HCT116 (cell line): ENCODE results near the gene SCARB1. TPM values are rescaled to one million over a fixed set of nuclear protein-coding genes. Genes with fewer than 3 reads are reported as not detected.

Source experiments
- ATAC-seq: fragments of 200-7000 bp; cut with Tn5 transposase; 2 replicates; pipeline ENCODE4 v1.9.1; 2020; ENCODE audit warnings: mild to moderate bottlenecking, moderate library complexity
- BruUV-seq: library from RNA; stranded (reverse); fragments of 400-500 nt; replicated peaks from 2 replicates; lab custom pipeline; 2021; lab: Mats Ljungman, UMichigan
- CTCF ChIA-PET: fragments of 300-600 bp; sonication (Branson Sonifier 250); formaldehyde crosslinking; loops from one replicate; lab custom pipeline; 2021; ENCODE audit warnings: antibody characterized with exemption; lab: Charles Lee
- POLR2A ChIA-PET: fragments of 300-600, 350-600 bp; sonication (Branson Sonifier 250); formaldehyde crosslinking; loops from one replicate; lab custom pipeline; 2021; ENCODE audit warnings: antibody characterized with exemption; lab: Charles Lee
- RAD21 ChIA-PET, 2 experiments: fragments of 300-600 bp; sonication (Branson Sonifier 250); formaldehyde crosslinking; loops; one replicate each; lab custom pipeline; 2023; ENCODE audit warnings: low total read pairs in 2 of 2; ENCODE audit not compliant: uncharacterized antibody in 2 of 2, unreplicated experiment in 2 of 2, low non-redundant PET in 1 of 2; lab: Charles Lee
- DNase-seq: peaks from one replicate; pipeline ENCODE4 v3.0.0-alpha.2; 2010; ENCODE audit warnings: low read depth, low spot score
- H2AFZ ChIP-seq: fragments of 200-600 bp; shearing (Covaris generic), sonication (generic); 2 replicates; pipeline ENCODE4 v1.6.1; 2017; ENCODE audit warnings: low read depth, mixed run types, mixed read lengths, antibody characterized with exemption, low read length; ENCODE audit not compliant: poor library complexity, severe bottlenecking
- H3K27ac ChIP-seq: 2 replicates; pipeline ENCODE4 v1.5.1; 2012; ENCODE audit warnings: low read depth, low read length
- H3K27me3 ChIP-seq: fragments of 200-600 bp; sonication (generic); 2 replicates; pipeline ENCODE4 v1.6.1; 2016; ENCODE audit warnings: mixed run types, low read length, mixed read lengths; ENCODE audit not compliant: insufficient read depth
- H3K36me3 ChIP-seq, 2 experiments: fragments of 200-500 bp in 1 of 2; fragments of 200-600 bp in 1 of 2; sonication (Bioruptor generic) in 1 of 2; sonication (generic) in 1 of 2; 2 replicates each; pipeline versions ENCODE4 v1.5.1 to v1.6.1; 2014 to 2016; ENCODE audit warnings: low read length in 2 of 2, inconsistent platforms in 1 of 2, mixed read lengths in 1 of 2, mixed run types in 1 of 2; ENCODE audit not compliant: insufficient read depth in 2 of 2, control insufficient read depth in 1 of 2
- H3K4me1 ChIP-seq, 2 experiments: fragments of 200-600 bp in 1 of 2; sonication (generic) in 1 of 2; 2 replicates each; pipeline versions ENCODE4 v1.5.1 to v1.6.1; 2012 to 2017; ENCODE audit warnings: low read length in 2 of 2, inconsistent platforms in 1 of 2, mild to moderate bottlenecking in 1 of 2, mixed read lengths in 1 of 2, mixed run types in 1 of 2, moderate library complexity in 1 of 2; ENCODE audit not compliant: insufficient read depth in 2 of 2, control insufficient read depth in 1 of 2
- H3K4me2 ChIP-seq: fragments of 200-600 bp; sonication (generic); 2 replicates; pipeline ENCODE4 v1.6.1; 2017; ENCODE audit warnings: mixed run types, low read length, mixed read lengths
- H3K4me3 ChIP-seq, 2 experiments: fragments of 200-600 bp in 1 of 2; sonication (generic) in 1 of 2; replicated peaks in 1 of 2; 2 replicates each; pipeline ENCODE4 v1.5.1; 2011 to 2016; ENCODE audit warnings: low read length in 2 of 2, control low read depth in 1 of 2, low read depth in 1 of 2, mild to moderate bottlenecking in 1 of 2, mixed read lengths in 1 of 2, mixed run types in 1 of 2
- H3K79me2 ChIP-seq: fragments of 200-600 bp; sonication (generic); 2 replicates; pipeline ENCODE4 v1.6.1; 2017; ENCODE audit warnings: mild to moderate bottlenecking, mixed run types, low read length, moderate library complexity, mixed read lengths; ENCODE audit not compliant: insufficient read depth
- H3K9ac ChIP-seq: fragments of 200-600 bp; sonication (generic); 2 replicates; pipeline ENCODE4 v1.6.1; 2016; ENCODE audit warnings: low read length, mixed read lengths
- H3K9me2 ChIP-seq: fragments of 200-600 bp; sonication (generic), shearing (Covaris generic); 2 replicates; pipeline ENCODE4 v1.6.1; 2017; ENCODE audit warnings: mixed run types, mild to moderate bottlenecking, moderate library complexity; ENCODE audit not compliant: insufficient read depth
- H3K9me3 ChIP-seq, 2 experiments: fragments of 200-500 bp in 1 of 2; fragments of 200-600 bp in 1 of 2; sonication (Bioruptor generic) in 1 of 2; sonication (generic) in 1 of 2; 2 replicates each; pipeline ENCODE4 v1.6.1; 2014 to 2017; ENCODE audit warnings: low read length in 2 of 2, mixed read lengths in 2 of 2, inconsistent platforms in 1 of 2, low read depth in 1 of 2, mild to moderate bottlenecking in 1 of 2, mixed run types in 1 of 2, moderate library complexity in 1 of 2; ENCODE audit not compliant: control insufficient read depth in 1 of 2, insufficient read depth in 1 of 2
- H4K20me1 ChIP-seq: fragments of 200-600 bp; sonication (generic), shearing (Covaris generic); 2 replicates; pipeline ENCODE4 v1.6.1; 2017; ENCODE audit warnings: mixed run types, mild to moderate bottlenecking, moderate library complexity; ENCODE audit not compliant: insufficient read depth
- CEBPB ChIP-seq: IDR thresholded peaks from 2 replicates; pipeline ENCODE4 v1.6.1; 2012; ENCODE audit warnings: low read depth
- EGR1 ChIP-seq: IDR thresholded peaks from 2 replicates; pipeline ENCODE4 v1.6.1; 2012; ENCODE audit warnings: low read depth
- EZH2phosphoT487 ChIP-seq: fragments of 200-600 bp; IDR thresholded peaks from 2 replicates; pipeline ENCODE4 v1.6.1; 2018; ENCODE audit warnings: antibody characterized with exemption, borderline replicate concordance
- JUND ChIP-seq: IDR thresholded peaks from 2 replicates; pipeline ENCODE4 v1.6.1; 2012
- POLR2A ChIP-seq: IDR thresholded peaks from 2 replicates; pipeline ENCODE4 v1.7.0; 2011; ENCODE audit warnings: borderline replicate concordance; ENCODE audit not compliant: insufficient read depth, insufficient read length; ENCODE audit errors: extremely low read depth
- POLR2AphosphoS5 ChIP-seq: IDR thresholded peaks from 2 replicates; pipeline ENCODE4 v1.6.1; 2011; ENCODE audit warnings: mild to moderate bottlenecking, low read depth, low read length, moderate library complexity
- SIN3A ChIP-seq: IDR thresholded peaks from 2 replicates; pipeline ENCODE4 v1.6.1; 2012; ENCODE audit warnings: low read depth
- SP1 ChIP-seq: IDR thresholded peaks from 2 replicates; pipeline ENCODE4 v1.6.1; 2012; ENCODE audit warnings: low read depth
- SRF ChIP-seq: IDR thresholded peaks from 2 replicates; pipeline ENCODE4 v1.6.1; 2012; ENCODE audit warnings: low read depth
- TCF7L2 ChIP-seq: IDR thresholded peaks from 2 replicates; pipeline ENCODE4 v1.7.0; 2011; ENCODE audit warnings: borderline replicate concordance, inconsistent platforms; ENCODE audit not compliant: insufficient read depth, insufficient read length; ENCODE audit errors: extremely low read depth
- YY1 ChIP-seq: IDR thresholded peaks from 2 replicates; pipeline ENCODE4 v1.6.1; 2011; ENCODE audit warnings: low read length, low read depth, moderate library complexity, mild to moderate bottlenecking; ENCODE audit not compliant: insufficient replicate concordance; ENCODE audit errors: extremely low read depth
- ZFX ChIP-seq: fragments of 450-650 bp; IDR thresholded peaks from 2 replicates; pipeline ENCODE4 v1.6.1; 2017
- ZNF274 ChIP-seq: fragments of 200-500 bp; sonication (Bioruptor generic); IDR thresholded peaks from 2 replicates; pipeline ENCODE4 v1.6.1; 2014; ENCODE audit warnings: mild to moderate bottlenecking, low read depth, low read length, inconsistent platforms
- intact Hi-C: fragments of 100-400 bp; cut with micrococcal nuclease; formaldehyde crosslinking; loops from 2 replicates; pipeline ENCODE4 v1.10.0; 2022
- total RNA-seq: library from RNA; stranded (reverse); gene quantifications from one replicate; pipeline ENCODE4 v1.2.1, GENCODE V29; 2021; ENCODE audit not compliant: unreplicated experiment
- TF ChIP-seq, protein P1 (sequence below): IDR thresholded peaks from 2 replicates; pipeline ENCODE4 v1.6.1; 2012; ENCODE audit warnings: low read depth

Gene SCARB1
- total RNA-seq, 1 experiment from 2014 or later, result 95.5 TPM

DNA sequence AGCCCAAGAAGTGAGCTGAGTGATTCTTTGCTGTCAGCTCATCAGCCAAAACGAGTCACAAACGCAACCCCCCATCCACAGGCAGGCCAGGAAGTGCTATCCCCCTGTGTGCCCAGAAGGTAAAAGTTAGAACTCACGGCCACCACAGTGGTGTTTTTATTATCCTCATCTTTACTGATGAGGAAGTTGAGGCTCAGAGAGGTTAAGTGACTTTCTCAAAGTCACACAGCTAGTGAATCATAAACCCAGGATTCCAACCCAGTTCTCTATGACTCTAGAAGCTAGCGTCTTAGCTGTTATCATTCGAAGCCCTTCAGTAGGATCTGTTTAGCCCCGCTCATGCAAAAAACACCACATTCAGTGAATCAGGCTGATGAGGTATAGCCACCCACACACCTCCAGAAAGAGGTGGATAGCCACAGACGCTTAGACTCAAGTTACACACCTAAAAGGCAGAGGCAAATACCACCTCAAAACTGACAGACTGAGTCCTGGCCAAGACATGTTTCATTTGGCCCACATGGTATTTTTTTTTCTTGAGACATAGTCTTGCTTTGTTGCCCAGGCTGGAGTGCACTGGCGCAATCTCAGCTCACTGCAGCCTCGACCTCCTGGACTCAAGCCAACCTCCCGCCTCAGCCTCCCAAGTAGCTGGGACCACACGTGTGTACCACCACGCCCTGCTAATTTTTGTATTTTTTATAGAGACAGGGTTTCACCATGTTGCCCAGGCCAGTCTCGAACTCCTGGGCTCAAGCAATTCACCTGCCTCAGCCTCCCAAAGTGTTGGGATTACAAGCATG is 100.7 kb downstream of the SCARB1 start:
- intact Hi-C loops, result no loop called here
- TF ChIP-seq, protein P1, sequence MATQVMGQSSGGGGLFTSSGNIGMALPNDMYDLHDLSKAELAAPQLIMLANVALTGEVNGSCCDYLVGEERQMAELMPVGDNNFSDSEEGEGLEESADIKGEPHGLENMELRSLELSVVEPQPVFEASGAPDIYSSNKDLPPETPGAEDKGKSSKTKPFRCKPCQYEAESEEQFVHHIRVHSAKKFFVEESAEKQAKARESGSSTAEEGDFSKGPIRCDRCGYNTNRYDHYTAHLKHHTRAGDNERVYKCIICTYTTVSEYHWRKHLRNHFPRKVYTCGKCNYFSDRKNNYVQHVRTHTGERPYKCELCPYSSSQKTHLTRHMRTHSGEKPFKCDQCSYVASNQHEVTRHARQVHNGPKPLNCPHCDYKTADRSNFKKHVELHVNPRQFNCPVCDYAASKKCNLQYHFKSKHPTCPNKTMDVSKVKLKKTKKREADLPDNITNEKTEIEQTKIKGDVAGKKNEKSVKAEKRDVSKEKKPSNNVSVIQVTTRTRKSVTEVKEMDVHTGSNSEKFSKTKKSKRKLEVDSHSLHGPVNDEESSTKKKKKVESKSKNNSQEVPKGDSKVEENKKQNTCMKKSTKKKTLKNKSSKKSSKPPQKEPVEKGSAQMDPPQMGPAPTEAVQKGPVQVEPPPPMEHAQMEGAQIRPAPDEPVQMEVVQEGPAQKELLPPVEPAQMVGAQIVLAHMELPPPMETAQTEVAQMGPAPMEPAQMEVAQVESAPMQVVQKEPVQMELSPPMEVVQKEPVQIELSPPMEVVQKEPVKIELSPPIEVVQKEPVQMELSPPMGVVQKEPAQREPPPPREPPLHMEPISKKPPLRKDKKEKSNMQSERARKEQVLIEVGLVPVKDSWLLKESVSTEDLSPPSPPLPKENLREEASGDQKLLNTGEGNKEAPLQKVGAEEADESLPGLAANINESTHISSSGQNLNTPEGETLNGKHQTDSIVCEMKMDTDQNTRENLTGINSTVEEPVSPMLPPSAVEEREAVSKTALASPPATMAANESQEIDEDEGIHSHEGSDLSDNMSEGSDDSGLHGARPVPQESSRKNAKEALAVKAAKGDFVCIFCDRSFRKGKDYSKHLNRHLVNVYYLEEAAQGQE, result no peak
- TF ChIP-seq JUND (no peak), SP1 (no peak), EZH2phosphoT487 (no peak), SIN3A (no peak), CEBPB (no peak), ZFX (no peak), SRF (no peak), YY1 (no peak), POLR2A (no peak), ZNF274 (no peak), TCF7L2 (no peak), POLR2AphosphoS5 (no peak), EGR1 (no peak)
- ATAC-seq, result no peak
- no peak overlapping the region for H3K4me3 ChIP-seq
- H3K9me2 ChIP-seq, result no peaks in the 10 kb centered on the region
- no peaks in the 10 kb centered on the region for H3K27me3 ChIP-seq
- RAD21 ChIA-PET, result no interaction called here
- H3K36me3 ChIP-seq, result no peaks in the 10 kb centered on the region
- H3K27ac ChIP-seq, result no peak overlapping the region
- no TSS peak for BruUV-seq
- no peaks in the 10 kb centered on the region for H3K79me2 ChIP-seq
- CTCF ChIA-PET, result interaction anchor here (1.5 kb wide), 1 partner anchor 730 kb away, joined by 4 read pairs; no protein-coding TSS in a partner anchor
- no peak overlapping the region for H2AFZ ChIP-seq
- peaks cover 13 to 29% of the 10 kb centered on the region in 2 experiments; a peak in 2 of 4 replicates for H3K9me3 ChIP-seq
- H3K4me2 ChIP-seq, result no peak overlapping the region
- no peak for DNase-seq
- no peak overlapping the region for H3K9ac ChIP-seq
- H4K20me1 ChIP-seq, result no peaks in the 10 kb centered on the region
- no peaks in the 10 kb centered on the region for H3K4me1 ChIP-seq
- POLR2A ChIA-PET, result no interaction called here
